ENCODE measurements around the gene ARL17A.
"Not testable (repeated sequence)": the region's sequence is repeated elsewhere in the genome, so short reads cannot be mapped to it uniquely, and the experiment has no call there.

GRCh38 chr17:46623790-46624189 is 44.3 kb upstream of the ARL17A start:
- TF ChIP-seq, protein P1, sequence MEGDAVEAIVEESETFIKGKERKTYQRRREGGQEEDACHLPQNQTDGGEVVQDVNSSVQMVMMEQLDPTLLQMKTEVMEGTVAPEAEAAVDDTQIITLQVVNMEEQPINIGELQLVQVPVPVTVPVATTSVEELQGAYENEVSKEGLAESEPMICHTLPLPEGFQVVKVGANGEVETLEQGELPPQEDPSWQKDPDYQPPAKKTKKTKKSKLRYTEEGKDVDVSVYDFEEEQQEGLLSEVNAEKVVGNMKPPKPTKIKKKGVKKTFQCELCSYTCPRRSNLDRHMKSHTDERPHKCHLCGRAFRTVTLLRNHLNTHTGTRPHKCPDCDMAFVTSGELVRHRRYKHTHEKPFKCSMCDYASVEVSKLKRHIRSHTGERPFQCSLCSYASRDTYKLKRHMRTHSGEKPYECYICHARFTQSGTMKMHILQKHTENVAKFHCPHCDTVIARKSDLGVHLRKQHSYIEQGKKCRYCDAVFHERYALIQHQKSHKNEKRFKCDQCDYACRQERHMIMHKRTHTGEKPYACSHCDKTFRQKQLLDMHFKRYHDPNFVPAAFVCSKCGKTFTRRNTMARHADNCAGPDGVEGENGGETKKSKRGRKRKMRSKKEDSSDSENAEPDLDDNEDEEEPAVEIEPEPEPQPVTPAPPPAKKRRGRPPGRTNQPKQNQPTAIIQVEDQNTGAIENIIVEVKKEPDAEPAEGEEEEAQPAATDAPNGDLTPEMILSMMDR (IDR thresholded peaks at IDR 0.05), result not testable (repeated sequence)
- TF ChIP-seq POLR2AphosphoS5, POLR2A (IDR thresholded peaks at IDR 0.05): not testable (repeated sequence)
